HL-60 (cell line): ENCODE measurements around the gene GRK1.

Experiments
- DNase-seq, 2 experiments: peaks; one replicate each; pipeline ENCODE4 v3.0.0-alpha.2; 2010 to 2020; ENCODE audit warnings: low read depth in 1 of 2, low spot score in 1 of 2
- H3K27ac ChIP-seq: fragments of 250-450 bp; sonication (Bioruptor Pico); replicated peaks from 2 replicates; pipeline ENCODE4 v1.5.1; 2020; ENCODE audit warnings: mild to moderate bottlenecking, moderate library complexity
- H3K27me3 ChIP-seq: fragments of 250-450 bp; sonication (Bioruptor Pico); 2 replicates; pipeline ENCODE4 v1.5.1; 2021; ENCODE audit warnings: mild to moderate bottlenecking, moderate library complexity; ENCODE audit not compliant: insufficient read depth, poor library complexity, severe bottlenecking
- H3K4me3 ChIP-seq: replicated peaks from 2 replicates; pipeline ENCODE4 v1.5.1; 2011; ENCODE audit warnings: mild to moderate bottlenecking, control low read depth, low read length; ENCODE audit not compliant: insufficient read depth
- CTCF ChIP-seq: IDR thresholded peaks from one replicate; pipeline ENCODE4 v1.5.1; 2011; ENCODE audit warnings: low read length, control low read depth, inconsistent platforms; ENCODE audit not compliant: insufficient read depth
- GABPA ChIP-seq: IDR thresholded peaks from 2 replicates; pipeline ENCODE4 v1.6.1; 2012; ENCODE audit warnings: low read depth
- POLR2AphosphoS5 ChIP-seq: IDR thresholded peaks from 2 replicates; pipeline ENCODE4 v1.6.1; 2012; ENCODE audit warnings: low read depth
- REST ChIP-seq: IDR thresholded peaks from 2 replicates; pipeline ENCODE4 v1.6.1; 2012; ENCODE audit warnings: low read depth; ENCODE audit not compliant: insufficient replicate concordance
- SPI1 ChIP-seq: IDR thresholded peaks from 2 replicates; pipeline ENCODE4 v1.6.1; 2012; ENCODE audit warnings: low read depth, mild to moderate bottlenecking, borderline replicate concordance

The GRK1 gene

GRCh38 chr13:113648216-113648610 lies 18.8 kb upstream of the GRK1 start:
- no peak overlapping the region for H3K27ac ChIP-seq
- TF ChIP-seq CTCF (no peak), POLR2AphosphoS5 (no peak), SPI1 (no peak), GABPA (no peak), REST (no peak)
- DNase-seq, result no peak
- H3K4me3 ChIP-seq, result no peak overlapping the region
- H3K27me3 ChIP-seq, result no peaks in the 10 kb centered on the region

- no peak for DNase-seq
- TF ChIP-seq REST (no peak), POLR2AphosphoS5 (no peak), GABPA (no peak)
Measured at GRCh38 chr13:113649212-113649611, 17.8 kb upstream of the GRK1 start.

GRCh38 chr13:113650275-113650674 lies 16.7 kb upstream of the GRK1 start:
- Histone ChIP-seq H3K4me3 (no peak overlapping the region), H3K27me3 (no peaks in the 10 kb centered on the region), H3K27ac (no peak overlapping the region)
- no peak for DNase-seq
- no peak for TF ChIP-seq CTCF

More at GRCh38 chr13:113649212-113649611, 17.8 kb upstream of the GRK1 start:
- no peak overlapping the region for H3K4me3 ChIP-seq
- H3K27me3 ChIP-seq, result no peaks in the 10 kb centered on the region
- no peak overlapping the region for H3K27ac ChIP-seq

GRCh38 chr13:113650731-113651148 lies 16.3 kb upstream of the GRK1 start:
- H3K27me3 ChIP-seq, result no peaks in the 10 kb centered on the region
- no peak for TF ChIP-seq POLR2AphosphoS5
- no peak for TF ChIP-seq REST
- TF ChIP-seq SPI1, result no peak
- no peak for TF ChIP-seq CTCF
- TF ChIP-seq GABPA, result no peak
- no peak overlapping the region for H3K27ac ChIP-seq
- no peak for DNase-seq
- H3K4me3 ChIP-seq, result no peak overlapping the region
